PC-3 (cell line): Measurements from ENCODE around the gene TNK1.

Experiments
- CTCF ChIP-seq: fragments of 300-600 bp; sonication (generic); conservative IDR thresholded peaks from 2 replicates; pipeline ENCODE4 v1.5.1; 2017; ENCODE audit warnings: antibody characterized with exemption, low read depth, mild to moderate bottlenecking, low read length
- EZH2 ChIP-seq: fragments of 300-600 bp; sonication (generic); IDR thresholded peaks from one replicate; pipeline ENCODE4 v1.6.1; 2017; ENCODE audit warnings: antibody characterized with exemption, mild to moderate bottlenecking, low read length; ENCODE audit not compliant: unreplicated experiment
- EZH2phosphoT487 ChIP-seq: fragments of 300-600 bp; sonication (generic); IDR thresholded peaks from 2 replicates; pipeline ENCODE4 v1.6.1; 2018; ENCODE audit warnings: mild to moderate bottlenecking, antibody characterized with exemption, low read length, borderline replicate concordance

- TF ChIP-seq EZH2 (no peak), CTCF (no peak), EZH2phosphoT487 (no peak)
Measured at GRCh38 chr17:7431231-7431630, 50.3 kb downstream of the TNK1 start.
